NCI-H526 treated with DMSO at 0.1 percent for 48 hours (cell line): ENCODE results near the gene DENND5B.
A peak's percentile ranks its signal among the peaks of the same experiment; 100 is the strongest.
"Not testable (repeated sequence)": the region's sequence is repeated elsewhere in the genome, so short reads cannot be mapped to it uniquely, and the experiment has no call there.

Experiments
- DNase-seq: peaks from one replicate; lab custom pipeline; 2025; lab: John Stamatoyannopoulos, UW

DENND5B gene

DNA sequence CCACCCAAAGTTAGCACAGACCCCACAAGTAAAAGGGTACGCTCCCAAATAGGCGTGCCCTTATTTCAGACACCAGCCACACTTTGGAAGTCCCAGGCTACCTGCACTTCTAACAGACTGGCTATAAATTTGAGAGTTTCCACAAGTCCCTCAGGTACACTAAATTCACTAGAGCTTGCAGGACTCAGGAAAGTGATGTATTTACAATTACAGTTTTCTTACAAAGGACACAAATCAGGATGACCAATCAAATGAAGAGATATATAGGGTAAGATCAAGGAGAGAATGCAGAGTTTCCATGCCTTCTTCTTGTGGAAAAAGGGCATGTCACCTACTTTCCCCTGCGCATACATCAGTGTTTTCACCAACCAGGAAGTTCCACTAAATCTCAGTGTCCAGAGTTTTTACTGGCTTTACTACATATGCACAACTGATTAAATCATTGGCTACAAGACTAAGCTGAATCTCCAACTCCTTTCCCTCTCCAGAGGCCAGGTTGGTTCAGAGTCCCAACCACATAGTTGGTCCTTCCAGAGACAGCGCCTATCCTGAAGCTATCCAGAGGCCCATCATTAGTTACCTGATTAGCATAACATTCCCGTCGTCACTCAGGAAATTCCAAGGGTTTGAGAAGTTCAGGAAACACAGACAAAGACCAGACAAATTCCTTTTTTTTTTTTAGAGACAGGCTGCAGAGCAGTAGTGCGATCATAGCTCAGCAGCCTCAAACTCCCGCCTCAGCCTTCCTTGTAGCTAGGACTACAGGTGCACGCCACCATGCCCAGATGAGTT, 84.2 kb downstream of the DENND5B start:
- no peak for DNase-seq

DNA sequence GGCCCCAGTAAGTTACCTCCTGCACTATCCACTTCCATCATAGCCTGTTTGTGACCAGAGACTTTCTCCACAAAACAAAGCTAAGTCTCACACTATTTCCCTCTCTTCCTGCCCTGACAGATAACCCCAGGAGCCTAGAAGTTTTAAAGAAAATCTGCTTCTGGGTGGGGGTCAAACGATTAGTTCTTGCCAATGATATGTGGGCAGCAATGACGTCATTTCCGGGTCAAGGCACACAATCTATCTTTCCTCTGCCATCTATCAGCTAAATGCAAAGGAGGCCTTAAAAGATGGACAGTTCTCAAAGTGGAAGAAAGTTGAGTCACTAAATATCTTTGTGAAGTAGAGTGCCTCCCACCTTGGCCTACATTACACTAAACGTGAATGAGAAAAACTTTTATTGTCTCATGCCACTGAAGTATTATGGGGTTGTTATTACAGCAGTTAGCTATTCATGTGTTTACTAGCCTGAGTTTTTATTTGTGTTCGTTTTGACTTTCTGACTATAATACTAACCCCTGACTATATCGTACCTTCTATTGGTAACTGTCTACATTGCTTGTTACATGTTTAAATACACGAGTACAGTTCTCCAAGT, 86.2 kb downstream of the DENND5B start:
- no peak for DNase-seq

DNA sequence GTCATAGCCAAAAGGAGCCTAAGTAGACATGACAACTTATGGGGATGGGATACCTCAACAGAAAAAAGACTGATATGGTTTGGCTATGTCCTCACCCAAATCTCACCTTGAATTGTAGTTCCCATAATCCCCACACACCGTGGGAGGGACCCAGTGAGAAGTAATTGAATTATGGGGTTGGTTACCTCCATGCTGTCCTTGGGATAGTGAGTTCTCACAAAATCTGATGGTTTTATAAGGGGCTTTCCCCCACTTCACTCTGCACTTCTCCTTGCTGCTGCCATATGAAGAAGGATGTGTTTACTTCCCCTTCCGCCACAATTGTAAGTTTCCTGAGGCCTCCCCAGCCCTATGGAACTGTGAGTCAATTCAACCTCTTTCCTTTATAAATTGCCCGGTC, 89.9 kb downstream of the DENND5B start:
- not testable (repeated sequence) for DNase-seq

DNA sequence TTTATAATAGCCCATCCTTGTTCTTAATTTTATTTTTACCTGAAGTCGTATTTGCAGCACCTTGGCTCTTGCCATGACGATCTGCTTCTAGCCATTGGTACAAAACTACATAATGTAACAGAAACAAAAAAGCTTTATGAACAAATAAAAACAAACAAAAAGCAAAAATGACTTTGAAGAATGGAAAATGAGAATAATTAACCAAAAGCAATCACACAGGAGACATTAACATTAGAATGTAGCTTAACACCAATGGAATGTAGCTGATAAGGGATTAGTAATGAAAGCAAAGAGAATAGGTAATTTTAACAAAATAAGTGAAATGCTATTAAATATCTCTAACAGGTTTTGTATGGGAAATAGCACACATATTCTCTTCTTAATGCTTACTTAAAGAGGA, 91.4 kb downstream of the DENND5B start:
- no peak for DNase-seq

DNA sequence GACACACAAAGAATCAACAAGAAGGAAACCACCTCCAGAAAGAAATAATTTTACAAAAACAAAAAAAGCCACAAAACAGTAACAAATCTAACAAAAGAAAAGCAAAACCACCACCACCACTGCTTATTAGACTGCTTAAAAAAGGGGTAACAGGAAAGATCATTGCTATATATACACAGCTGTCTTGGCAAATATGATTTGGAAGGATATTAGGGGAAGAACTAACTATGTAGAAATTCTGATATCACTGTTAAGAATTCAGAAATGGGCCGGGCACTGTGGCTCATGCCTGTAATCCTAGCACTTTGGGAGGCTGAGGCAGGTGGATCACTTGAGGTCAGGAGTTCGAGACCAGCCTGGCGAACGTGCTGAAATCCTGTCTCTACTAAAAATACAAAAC, 92.5 kb downstream of the DENND5B start:
- no peak for DNase-seq

DNA sequence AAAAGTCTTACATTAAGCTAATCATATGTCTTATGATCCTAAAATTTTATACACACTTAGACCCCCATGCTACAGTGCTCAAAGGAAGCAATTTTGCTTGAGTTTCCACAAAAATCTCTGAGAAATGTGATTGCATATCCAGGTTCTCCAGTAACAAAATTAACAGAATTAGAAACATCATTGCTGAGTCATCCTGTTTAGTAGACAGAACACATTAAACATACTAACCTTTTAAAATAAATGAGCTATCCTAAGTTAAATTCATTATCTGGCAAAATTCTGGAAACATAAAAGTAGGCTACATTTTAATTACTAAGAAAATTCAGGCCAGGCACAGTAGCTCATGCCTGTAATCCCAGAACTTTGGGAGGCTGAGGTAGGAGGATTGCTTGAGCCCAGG, 94.7 kb downstream of the DENND5B start:
- no peak for DNase-seq

DNA sequence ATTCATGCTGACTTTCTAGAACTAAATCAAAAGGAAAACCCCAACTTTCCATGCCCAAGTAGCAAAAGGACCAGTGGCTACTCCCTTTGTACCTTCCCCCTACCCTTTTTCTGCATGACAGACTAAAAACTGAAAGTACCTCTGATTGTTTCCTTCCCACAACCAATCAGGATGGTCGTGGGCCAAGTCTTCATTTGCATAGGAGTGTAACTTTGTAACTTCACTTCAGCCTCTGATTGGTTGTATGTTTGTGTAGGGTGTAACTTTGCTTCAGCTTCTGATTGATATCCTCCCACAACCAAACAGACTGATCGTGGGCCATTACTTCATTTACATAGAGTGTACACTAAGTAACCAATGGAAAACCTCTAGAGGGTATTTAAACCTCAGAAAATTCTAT, 96.5 kb downstream of the DENND5B start:
- no peak for DNase-seq

DNA sequence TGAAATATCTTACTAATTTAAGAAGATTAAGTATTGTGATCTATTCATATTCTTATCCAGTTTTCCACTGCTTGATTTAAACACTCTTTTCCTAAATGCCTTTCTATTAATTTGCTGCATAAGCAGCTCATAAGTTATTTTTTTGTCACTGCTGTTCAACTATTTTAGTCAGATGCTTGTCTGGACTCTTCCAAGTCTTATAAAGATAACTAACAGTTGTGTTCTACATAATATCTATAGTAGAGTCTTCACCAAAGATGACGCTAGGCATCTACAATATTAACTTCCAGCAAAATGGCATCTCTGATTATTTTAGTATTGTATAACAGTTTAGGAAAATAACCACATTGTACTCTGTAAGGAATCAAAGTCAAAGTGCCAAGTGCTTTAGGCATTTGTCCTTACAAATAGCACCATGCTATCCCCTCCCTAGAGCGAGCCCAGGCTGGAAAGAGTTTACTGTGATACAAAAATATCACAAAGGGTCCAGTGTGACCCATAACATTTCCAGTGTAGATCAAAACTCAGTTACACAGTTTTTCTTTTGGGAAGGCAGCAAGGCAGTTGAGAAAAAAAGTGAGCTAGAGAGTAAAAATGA, 98.2 kb downstream of the DENND5B start:
- no peak for DNase-seq

DNA sequence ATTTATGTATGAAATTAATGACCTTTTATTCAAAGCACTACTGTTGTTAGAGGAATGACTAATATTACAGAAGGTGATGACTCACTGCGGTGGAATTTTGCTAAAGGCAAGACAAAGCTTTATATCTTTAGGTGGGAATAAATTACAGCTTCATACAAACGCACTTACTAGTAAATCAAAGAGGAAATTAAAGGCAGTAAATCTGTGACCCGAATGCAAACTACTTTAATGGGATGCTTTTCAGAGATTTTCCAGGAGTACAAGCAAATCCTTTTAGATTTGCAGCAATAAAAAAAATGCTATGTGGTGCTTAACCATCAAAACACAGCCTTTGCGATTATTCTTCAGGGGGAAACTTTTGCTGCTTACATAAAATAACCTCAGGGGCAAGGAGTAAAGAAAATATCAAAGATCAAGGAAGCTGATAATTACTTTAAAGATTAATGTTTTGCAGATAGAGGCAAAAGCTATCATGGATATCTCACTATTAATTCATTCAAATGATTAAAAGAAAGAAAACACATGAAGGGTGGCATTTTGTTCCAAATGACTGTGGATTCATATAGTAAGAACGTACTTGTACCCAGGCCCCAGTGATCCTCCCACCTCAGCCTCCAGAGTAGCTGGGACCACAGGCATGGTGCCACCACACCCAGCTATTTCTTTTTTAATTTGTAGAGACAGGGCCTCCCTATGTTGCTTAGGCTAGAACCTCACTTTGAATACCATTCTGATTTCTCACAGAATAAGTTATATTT, 98.9 kb downstream of the DENND5B start:
- no peak for DNase-seq

DNA sequence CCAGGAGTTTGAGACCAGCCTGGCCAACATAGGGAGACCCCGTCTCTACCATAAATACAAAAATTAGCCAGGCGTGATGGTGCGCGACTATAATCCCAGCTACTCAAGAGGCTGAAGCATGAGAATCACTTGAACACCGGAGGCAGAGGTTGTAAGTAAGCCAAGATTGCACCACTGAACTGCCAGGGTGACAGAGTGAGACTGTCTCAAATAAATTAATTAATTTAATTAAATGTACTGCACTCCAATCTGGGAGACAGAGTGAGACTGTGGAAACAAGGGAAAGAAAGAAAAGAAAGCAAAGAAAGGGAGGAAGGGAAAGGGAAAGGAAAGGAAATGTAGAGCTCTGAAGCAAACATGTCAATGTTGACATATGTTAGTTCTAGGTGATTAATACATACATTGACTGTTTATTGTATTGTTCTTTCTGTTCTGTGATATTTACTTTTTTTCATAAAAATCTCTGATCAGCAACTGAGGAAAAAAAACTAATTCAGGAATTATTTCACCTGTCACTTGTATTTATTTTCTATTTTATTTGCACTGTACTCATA, 99.6 kb downstream of the DENND5B start:
- DNase-seq: no peak

DNA sequence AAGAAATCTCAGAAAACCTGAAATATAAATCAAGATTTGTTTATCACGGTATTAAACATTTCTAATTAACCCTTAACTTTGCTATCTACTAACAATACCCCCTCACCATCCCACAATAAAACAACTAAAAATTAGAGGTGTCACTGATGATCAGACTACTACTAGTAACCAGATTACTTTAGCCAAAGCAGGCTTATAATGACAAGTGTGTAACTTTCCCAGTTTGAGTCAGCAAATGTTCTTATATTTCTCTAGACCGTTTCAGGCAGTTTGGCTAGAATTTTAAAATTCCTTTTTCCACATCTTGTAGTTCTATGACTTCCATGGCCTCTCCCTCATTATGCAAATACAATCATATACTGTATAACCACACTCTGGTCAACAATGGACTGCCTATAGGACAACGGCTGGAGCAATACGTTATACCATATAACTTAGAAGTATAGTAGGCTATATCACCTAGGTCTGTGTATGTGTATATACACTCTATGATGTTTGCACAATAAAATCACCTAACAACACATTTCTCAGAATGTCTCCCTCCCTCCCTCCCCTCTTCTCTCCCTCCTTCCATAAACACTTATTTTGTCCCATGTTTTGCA, 102.1 kb downstream of the DENND5B start:
- DNase-seq: peak; percentile 12

DNA sequence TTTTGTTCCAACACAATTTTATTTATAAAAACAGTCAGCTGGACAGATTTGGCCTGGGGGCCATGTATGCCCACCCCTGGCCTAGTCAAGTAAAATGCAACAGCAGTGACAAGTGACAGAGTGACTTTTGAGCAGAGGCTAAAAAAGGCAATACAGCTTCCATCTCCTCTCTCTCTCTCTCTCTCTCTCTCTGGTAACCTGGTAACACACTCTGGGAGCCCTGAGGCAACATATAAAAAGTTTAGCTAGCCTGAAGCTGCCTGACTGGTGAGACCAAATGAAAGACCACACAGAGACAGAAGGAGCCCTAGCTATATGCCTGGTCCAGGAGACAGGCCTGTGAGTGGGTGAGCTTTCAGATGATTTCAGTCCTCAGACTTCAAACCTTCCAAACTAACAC, 105.4 kb downstream of the DENND5B start:
- DNase-seq: no peak

DNA sequence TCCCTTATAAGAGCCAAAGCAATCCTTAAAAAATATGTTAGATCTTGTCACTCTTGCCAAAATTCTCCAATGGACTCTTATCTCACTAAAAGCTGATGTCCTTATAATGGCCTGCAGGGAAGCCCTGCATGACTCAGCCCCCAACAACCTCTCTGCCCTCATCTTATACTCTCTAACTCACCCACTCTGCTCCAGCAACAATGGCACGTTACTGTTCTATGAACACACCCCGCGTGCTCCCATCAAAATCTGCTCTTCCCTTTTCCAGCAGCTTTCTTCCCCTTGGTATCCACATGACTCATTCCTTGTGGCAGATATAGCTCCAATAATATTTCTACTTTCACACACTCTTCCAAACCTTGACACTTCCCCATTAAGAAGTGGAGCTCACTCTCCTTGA, 108.1 kb downstream of the DENND5B start:
- DNase-seq: no peak

DNA sequence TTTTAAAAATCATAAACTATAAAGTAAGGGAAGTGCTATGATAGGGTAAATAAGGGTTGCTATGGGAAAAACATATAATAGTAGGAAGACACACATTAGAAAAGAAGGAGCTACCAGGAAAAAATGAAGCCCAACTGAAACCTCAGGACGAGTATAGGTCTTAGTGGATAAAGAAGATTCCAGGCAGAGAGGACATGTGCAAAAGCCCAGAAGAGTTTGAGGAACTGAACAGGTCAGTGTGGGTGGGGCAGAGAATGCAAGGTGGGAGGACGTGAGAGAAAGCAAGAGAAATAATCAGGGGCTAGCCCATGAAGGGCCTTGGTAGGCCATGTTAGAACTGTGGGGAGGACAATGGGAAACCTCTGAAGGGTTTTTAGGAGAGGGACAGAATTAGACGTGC, 109.5 kb downstream of the DENND5B start:
- no peak for DNase-seq

DNA sequence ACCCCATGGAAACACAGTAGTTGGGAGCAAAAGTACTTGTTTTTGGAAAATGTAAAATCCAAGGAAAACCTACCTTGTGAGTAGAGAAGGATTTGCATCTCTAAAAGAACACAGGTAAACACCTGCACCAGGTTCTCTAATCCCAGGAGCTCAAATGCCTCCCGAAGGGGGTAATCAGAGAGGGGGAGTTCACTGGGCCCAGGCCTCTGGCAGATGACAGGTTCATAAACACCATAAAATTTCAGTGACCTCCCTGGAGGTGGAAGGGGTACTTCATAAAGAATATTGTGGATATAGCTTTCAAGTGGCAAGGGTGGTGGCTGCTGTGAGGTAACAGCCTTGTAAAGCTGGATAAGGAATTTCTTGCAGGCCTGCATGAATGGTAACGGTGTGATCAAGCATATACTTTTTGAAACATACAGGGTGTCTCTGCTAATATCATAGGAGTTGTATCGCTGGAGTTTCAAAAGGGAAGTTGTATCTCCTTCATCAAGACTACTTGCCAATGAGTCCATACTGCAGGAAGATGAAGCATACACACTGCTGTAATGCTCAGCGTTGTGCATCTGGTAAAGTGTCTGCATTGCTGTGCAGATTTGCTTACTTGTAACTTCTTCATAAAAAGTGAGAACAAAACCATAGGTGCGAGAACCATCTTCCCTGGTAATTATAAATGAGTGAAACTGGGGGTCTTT, 111.3 kb downstream of the DENND5B start:
- no peak for DNase-seq

DNA sequence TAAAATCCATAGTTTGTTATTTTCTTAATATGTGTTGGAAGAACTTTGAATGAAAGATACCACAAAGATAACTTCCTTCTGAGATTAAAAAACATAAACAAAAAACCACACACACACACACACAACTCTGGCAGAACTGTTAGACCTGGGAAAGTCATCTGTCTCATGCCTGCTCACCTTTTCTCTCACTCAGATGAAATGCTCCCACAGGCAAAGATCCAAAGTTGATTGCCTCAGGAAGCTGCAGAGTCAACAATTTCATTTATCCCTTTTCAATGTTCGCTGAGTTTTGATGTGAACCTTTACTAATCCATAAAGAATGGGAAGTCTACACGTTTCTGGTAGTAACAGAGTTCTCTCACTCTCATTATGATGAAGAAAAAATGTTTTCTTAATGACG, 112.0 kb downstream of the DENND5B start:
- no peak for DNase-seq

DNA sequence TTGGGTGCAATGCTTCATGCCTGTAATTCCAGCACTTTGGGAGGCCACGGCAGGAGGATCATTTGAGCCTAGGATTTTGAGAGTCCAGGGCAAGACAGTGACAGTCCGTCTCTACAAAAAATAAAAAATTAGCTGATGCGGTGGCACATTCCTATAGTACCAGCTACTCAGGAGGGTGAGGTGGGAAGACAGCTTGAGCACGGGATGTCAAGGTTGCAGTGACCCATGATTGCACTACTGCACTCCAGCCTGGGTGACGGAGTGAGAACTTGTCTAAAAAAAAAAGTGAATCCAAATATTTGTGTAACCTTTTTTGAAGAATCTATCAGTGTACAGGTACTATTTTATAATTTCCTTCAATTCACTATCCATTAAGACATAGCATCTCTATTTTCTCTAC, 112.5 kb downstream of the DENND5B start:
- no peak for DNase-seq

DNA sequence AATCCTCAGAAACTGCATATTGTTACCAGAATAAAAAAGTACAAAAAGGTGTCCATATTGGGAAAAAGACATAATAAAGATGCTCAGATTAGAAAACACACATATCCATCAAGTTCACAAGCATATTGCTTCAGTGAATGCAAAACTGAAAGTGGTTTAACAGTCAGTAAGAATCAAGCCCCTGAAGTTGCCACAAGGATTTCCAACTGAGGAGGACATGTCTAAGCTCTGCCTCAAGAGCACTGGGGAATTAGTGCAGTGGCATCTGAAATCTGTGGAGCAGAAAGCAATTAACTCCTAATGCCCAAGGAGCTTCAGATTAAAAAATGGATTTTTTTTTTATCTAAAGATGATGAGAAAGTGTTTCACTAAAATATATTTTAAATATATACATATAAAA, 113.2 kb downstream of the DENND5B start:
- DNase-seq: no peak

DNA sequence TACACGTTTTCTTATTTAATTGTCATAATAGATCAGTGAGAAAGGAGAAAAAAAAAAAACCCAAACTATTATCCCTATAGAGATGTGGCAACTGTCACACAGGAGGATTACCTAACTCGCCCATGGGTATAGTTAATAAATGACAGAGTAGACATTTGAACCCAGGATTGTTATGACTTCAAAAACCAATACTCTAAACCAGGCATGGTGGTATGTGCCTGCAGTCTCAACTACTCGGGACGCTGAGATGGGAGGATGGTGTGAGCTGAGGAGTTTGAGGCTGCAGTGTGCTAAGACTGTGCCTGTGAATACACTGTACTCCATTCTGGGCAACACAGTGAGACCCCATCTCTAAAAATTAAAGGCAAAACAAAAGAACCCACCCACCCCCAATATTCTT, 114.5 kb downstream of the DENND5B start:
- no peak for DNase-seq

DNA sequence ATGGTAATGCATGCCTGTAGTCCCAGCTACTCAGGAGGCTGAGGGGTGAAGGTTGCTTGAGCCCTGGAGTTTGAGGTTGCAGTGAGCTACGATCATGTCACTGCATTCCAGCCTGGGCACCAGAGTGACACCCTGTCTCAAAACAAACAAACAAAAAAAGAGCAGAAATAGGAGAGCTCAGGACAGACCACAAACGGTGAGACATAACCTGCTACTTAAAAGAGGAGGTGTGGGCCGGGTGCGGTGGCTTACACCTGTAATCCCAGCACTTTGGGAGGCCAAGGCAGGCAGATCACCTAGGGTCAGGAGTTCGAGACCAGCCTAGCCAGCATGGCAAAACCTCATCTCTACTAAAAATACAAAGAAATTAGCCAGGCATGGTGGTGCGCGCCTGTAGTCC, 115.3 kb downstream of the DENND5B start:
- DNase-seq: not testable (repeated sequence)

DNA sequence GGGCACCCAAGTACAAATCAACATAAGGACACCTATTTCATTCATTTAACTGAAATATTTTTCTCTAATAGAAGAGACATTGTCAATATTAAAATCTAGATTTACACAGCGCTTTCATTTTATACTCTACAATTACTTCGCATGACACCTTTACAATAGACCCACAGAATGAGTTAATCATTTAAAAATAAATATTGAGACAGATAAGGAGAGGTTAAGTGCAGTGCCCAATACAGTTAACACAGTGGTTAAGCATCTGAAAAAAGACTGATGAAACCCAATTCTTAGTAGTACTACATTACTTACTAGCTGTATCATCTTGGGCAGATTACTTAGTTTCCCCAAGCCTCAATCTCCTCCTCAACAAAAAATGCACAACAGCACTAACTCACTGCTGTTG, 116.2 kb downstream of the DENND5B start:
- DNase-seq: no peak
